HEK293T (cell line): ENCODE measurements around the gene PTPN3.

ENCODE experiments used
- CTCF ChIA-PET: fragments of 350-600 bp; formaldehyde crosslinking; extraction: SDS; loops from one replicate; lab custom pipeline; 2021; ENCODE audit warnings: antibody characterized with exemption, inconsistent platforms; lab: Yijun Ruan, JAX
- POLR2A ChIA-PET: fragments of 350-600 bp; formaldehyde crosslinking; extraction: SDS; loops from one replicate; lab custom pipeline; 2020; ENCODE audit warnings: antibody characterized with exemption, inconsistent platforms; lab: Yijun Ruan, JAX
- DNase-seq: peaks from one replicate; pipeline ENCODE4 v3.0.0; 2012; ENCODE audit warnings: mixed read lengths; ENCODE audit errors: extremely low spot score
- ARNT ChIP-seq: fragments of 450-650 bp; IDR thresholded peaks from 2 replicates; pipeline ENCODE4 v1.6.1; 2017; ENCODE audit warnings: mild to moderate bottlenecking
- BHLHE40 ChIP-seq: fragments of 450-650 bp; IDR thresholded peaks from 2 replicates; pipeline ENCODE4 v1.6.1; 2016; ENCODE audit warnings: mild to moderate bottlenecking, moderate library complexity, borderline replicate concordance
- CTBP1 ChIP-seq: fragments of 450-650 bp; IDR thresholded peaks from 2 replicates; pipeline ENCODE4 v1.6.1; 2016; ENCODE audit warnings: borderline replicate concordance
- ELF4 ChIP-seq: fragments of 450-650 bp; IDR thresholded peaks from 2 replicates; pipeline ENCODE4 v1.6.1; 2017; ENCODE audit warnings: antibody characterized with exemption
- FOXA1 ChIP-seq: fragments of 450-650 bp; IDR thresholded peaks from 2 replicates; pipeline ENCODE4 v1.6.1; 2016; ENCODE audit warnings: mild to moderate bottlenecking
- FOXK2 ChIP-seq: fragments of 450-650 bp; IDR thresholded peaks from 2 replicates; pipeline ENCODE4 v1.6.1; 2016; ENCODE audit warnings: mild to moderate bottlenecking
- FOXM1 ChIP-seq: fragments of 450-650 bp; IDR thresholded peaks from 2 replicates; pipeline ENCODE4 v1.6.1; 2017; ENCODE audit warnings: mild to moderate bottlenecking, borderline replicate concordance
- HDGF ChIP-seq: fragments of 450-650 bp; IDR thresholded peaks from 2 replicates; pipeline ENCODE4 v1.6.1; 2017; ENCODE audit warnings: antibody characterized with exemption, borderline replicate concordance
- L3MBTL2 ChIP-seq: fragments of 450-650 bp; conservative IDR thresholded peaks from 2 replicates; pipeline ENCODE4 v1.6.1; 2016; ENCODE audit warnings: mild to moderate bottlenecking
- LEF1 ChIP-seq: fragments of 450-650 bp; IDR thresholded peaks from 2 replicates; pipeline ENCODE4 v1.6.1; 2017; ENCODE audit warnings: mild to moderate bottlenecking, borderline replicate concordance
- NFRKB ChIP-seq: fragments of 450-650 bp; IDR thresholded peaks from 2 replicates; pipeline ENCODE4 v1.6.1; 2016; ENCODE audit warnings: mild to moderate bottlenecking, moderate library complexity
- PKNOX1 ChIP-seq: fragments of 450-650 bp; IDR thresholded peaks from 2 replicates; pipeline ENCODE4 v1.6.1; 2016
- SP1 ChIP-seq: fragments of 450-650 bp; IDR thresholded peaks from 2 replicates; pipeline ENCODE4 v1.6.1; 2017
- SUZ12 ChIP-seq: fragments of 450-650 bp; IDR thresholded peaks from 2 replicates; pipeline ENCODE4 v1.6.1; 2016; ENCODE audit warnings: mild to moderate bottlenecking
- TARDBP ChIP-seq: fragments of 450-650 bp; IDR thresholded peaks from 2 replicates; pipeline ENCODE4 v1.6.1; 2016
- ZNF384 ChIP-seq: fragments of 450-650 bp; IDR thresholded peaks from 2 replicates; pipeline ENCODE4 v1.6.1; 2016

PTPN3 gene

DNA sequence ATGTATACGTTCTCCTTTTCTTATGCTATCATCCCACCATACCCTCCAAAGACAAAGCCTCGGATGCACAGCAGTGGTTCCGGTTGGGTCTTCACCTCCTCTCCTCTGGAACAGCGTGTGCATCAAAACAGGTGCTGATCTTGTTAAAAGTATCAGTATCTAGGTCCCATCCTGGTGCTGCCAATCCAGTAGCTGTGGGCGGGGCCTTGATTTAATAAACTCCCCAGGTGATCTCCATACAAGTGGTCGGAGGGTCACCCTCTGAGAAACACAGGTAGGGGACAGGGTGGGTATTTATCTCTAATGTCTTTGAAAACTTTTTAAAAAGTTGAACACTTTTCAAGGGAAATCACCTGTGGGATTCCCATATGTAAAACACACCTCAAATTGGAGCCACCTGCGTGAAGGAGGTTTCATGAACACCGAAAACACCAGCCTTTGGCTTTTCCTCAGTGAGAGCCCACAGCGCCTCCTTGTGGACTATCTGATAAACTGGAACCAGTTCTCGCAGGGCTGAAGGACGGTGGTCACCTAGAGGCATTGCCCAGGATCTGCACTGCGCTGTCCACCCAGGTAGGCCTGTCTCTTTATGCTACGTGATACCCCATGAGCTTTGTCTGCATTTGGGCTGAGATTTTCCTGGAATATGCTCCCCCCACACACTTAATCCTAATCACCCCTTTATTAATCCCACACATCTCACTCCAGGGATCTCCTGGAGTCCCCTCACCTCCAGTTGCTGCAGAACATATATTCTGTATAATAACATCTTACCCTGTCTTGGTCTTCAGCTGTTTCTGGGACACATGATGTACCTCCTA, 96.7 kb downstream of the PTPN3 start:
- TF ChIP-seq FOXM1 (no peak), L3MBTL2 (no peak), BHLHE40 (no peak), FOXK2 (no peak), ARNT (no peak), LEF1 (no peak), TARDBP (no peak), SUZ12 (no peak), PKNOX1 (no peak), ELF4 (no peak), NFRKB (no peak)
- peak; percentile 81 for DNase-seq
- POLR2A ChIA-PET: no interaction called here
- CTCF ChIA-PET: interaction anchor here (1.2 kb wide), 1 partner anchor 9 kb away, joined by 3 read pairs; no protein-coding TSS in a partner anchor

DNA sequence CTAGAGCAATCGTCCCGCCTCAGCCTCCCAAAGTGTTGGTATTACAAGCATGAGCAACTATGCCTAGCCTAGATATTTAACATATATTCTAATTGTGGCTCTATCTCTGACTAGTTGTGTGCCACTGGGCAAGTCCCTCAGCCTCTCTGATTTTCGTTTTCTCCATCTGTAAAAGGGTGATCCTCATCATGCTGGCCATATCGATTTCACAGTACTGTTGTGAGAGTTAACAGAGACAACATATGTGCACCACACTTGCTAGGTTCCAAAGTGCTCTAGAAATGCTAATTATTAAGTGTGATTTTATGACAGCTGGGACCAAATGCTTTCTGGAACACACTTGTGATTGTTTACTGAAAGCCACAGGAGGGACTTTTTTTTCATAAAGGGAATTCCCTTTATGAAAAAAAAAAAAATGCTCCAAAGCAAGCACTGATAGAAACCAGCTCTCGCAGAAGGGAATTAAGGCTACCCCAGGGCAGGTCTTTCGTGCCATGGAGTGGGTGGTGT, 98.8 kb downstream of the PTPN3 start:
- TF ChIP-seq TARDBP (no peak), PKNOX1 (no peak), HDGF (no peak), ARNT (no peak), ELF4 (no peak), L3MBTL2 (no peak), SP1 (no peak), NFRKB (no peak), FOXA1 (no peak), SUZ12 (no peak), BHLHE40 (no peak), CTBP1 (no peak), FOXK2 (no peak)
- no peak for DNase-seq
- CTCF ChIA-PET: no interaction called here
- POLR2A ChIA-PET: no interaction called here

DNA sequence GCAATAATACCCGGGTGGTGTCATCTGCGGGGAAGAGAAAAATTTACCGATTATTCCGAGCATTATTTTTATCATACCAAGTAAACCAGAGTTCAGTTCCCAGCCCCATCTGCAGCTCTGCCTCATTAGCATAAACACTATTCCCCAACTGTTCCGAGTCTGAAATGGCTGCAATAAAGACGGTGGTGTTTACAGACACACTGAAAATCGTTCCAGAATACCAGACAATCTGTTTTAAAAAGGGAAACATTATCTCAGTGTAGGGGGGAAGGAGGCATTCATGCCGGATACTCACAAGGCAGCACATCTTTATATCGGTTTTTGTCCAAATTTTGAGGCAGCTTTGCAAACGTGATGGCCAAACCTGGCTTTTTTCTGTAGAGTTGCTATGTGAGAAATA, 106.9 kb downstream of the PTPN3 start:
- TF ChIP-seq L3MBTL2 (no peak), LEF1 (no peak), FOXK2 (no peak)
- POLR2A ChIA-PET: no interaction called here
- no peak for DNase-seq
- CTCF ChIA-PET: no interaction called here

GRCh38 chr9:109387856-109388255, 110.3 kb downstream of the PTPN3 start:
- no peak for DNase-seq
- CTCF ChIA-PET: interaction anchor here (0.6 kb wide), 1 partner anchor 28 kb away, joined by 3 read pairs; no protein-coding TSS in a partner anchor
- TF ChIP-seq FOXM1 (no peak), BHLHE40 (no peak)
- POLR2A ChIA-PET: interaction anchor here (0.5 kb wide), 1 partner anchor 145 kb away, joined by 3 read pairs; no protein-coding TSS in a partner anchor

GRCh38 chr9:109387206-109387605, 110.9 kb downstream of the PTPN3 start:
- no peak for DNase-seq
- ChIA-PET POLR2A (interaction anchor here (0.5 kb wide), 1 partner anchor 144 kb away, joined by 3 read pairs; no protein-coding TSS in a partner anchor), CTCF (interaction anchor here (0.6 kb wide), 1 partner anchor 28 kb away, joined by 3 read pairs; no protein-coding TSS in a partner anchor)
- TF ChIP-seq BHLHE40 (no peak), SUZ12 (no peak), L3MBTL2 (no peak), NFRKB (no peak)

DNA sequence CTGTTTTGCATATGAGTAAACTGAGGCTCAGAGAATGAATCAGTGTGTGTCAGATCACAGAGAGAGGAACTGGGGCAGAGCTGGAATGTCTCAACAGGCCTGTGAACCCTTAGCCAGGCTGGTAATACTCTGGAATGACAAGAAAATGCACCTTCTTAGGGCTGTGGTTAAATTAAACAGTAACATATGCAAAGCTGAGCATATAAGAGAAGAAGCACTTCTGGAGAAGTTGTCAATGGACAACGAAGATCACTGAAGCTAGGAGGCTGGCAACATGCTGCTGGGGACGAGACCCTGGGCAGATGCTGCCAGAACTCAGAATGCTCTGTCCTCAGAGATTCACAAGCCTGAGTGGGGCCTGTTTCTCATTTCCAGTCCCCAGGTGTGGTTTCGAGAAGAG, 112.6 kb downstream of the PTPN3 start:
- ChIA-PET CTCF (no interaction called here), POLR2A (no interaction called here)
- no peak for DNase-seq
- TF ChIP-seq ZNF384: no peak
- TF ChIP-seq FOXM1: no peak

DNA sequence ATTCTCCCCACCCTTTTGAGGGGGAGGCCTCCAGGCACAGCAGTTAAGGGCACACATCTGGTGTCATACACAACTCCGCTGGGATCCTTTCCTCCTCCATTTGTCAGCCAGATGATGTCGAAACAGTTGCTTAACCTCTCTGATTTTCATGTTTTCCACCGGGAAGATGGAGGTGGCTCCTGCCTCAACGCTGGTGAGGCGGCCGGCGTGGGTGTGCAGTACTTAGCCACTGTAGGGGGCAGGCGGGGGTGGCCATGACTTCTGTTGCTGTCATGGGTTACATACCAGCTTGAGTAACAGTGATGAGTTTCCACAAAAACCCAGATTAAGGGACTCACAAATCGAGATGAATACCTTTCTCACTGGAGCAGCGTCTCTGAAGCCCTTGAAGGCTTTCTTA, 114.2 kb downstream of the PTPN3 start:
- TF ChIP-seq TARDBP (no peak), ZNF384 (no peak), ELF4 (no peak), SP1 (no peak), NFRKB (no peak), FOXM1 (no peak)
- no peak for DNase-seq
- ChIA-PET CTCF (no interaction called here), POLR2A (no interaction called here)

DNA sequence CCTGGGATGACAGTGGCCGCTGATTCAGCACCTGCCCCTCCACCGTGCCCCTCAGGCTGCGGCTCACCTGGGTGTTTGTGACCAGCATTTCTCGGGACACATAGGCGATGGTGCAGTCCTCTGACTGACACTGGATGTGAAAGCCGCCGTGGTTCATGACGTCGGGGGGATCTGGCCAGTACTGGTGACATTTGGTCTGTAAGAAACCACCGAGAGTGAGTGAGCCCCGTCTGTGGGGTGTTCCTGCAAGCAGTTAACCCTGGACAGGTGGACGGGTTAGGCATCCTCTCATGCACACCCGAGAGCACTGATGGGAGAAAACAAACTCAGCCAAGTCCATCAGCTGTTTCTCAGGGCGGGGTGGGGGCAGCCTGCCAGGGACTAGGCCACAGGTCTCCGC, 114.8 kb downstream of the PTPN3 start:
- POLR2A ChIA-PET: no interaction called here
- TF ChIP-seq LEF1: no peak
- TF ChIP-seq SP1: no peak
- no peak for TF ChIP-seq ARNT
- CTCF ChIA-PET: no interaction called here
- no peak for DNase-seq
